ENCODE measurements around the gene DDX10. TPM values are rescaled to one million over a fixed set of nuclear protein-coding genes. Genes with fewer than 3 reads are reported as not detected.
"Not testable (repeated sequence)": the region's sequence is repeated elsewhere in the genome, so short reads cannot be mapped to it uniquely, and the experiment has no call there.

Gene DDX10
- total RNA-seq, 1 donor = 20.3 TPM

- no peak for DNase-seq (ENCODE audit: low read depth)
- no peak for TF ChIP-seq CTCF (IDR thresholded peaks at IDR 0.05; ENCODE audit: insufficient read depth, low read depth, low read length)
- no peak overlapping the region for H3K4me3 ChIP-seq (ENCODE audit: low read depth, low read length)
These were observed 109.3 kb downstream of the DDX10 start for GRCh38 chr11:108774037-108774730.

- TF ChIP-seq CTCF (IDR thresholded peaks at IDR 0.05; ENCODE audit: insufficient read depth, low read depth, low read length) = no peak
- DNase-seq (ENCODE audit: low read depth) = no peak
- no peak overlapping the region for H3K4me3 ChIP-seq (ENCODE audit: low read depth, low read length)
These were observed 110.5 kb downstream of the DDX10 start for GRCh38 chr11:108775324-108775723.

GRCh38 chr11:108779147-108779546 is 114.3 kb downstream of the DDX10 start:
- not testable (repeated sequence) for DNase-seq (ENCODE audit: low read depth); H3K4me3 ChIP-seq (ENCODE audit: low read depth, low read length)

GRCh38 chr11:108780119-108780518 is 115.2 kb downstream of the DDX10 start:
- no peak for DNase-seq (ENCODE audit: low read depth)
- no peak for TF ChIP-seq CTCF (IDR thresholded peaks at IDR 0.05; ENCODE audit: insufficient read depth, low read depth, low read length)
- H3K4me3 ChIP-seq (ENCODE audit: low read depth, low read length) = no peak overlapping the region

- no peak for TF ChIP-seq CTCF (IDR thresholded peaks at IDR 0.05; ENCODE audit: insufficient read depth, low read depth, low read length)
These were observed 117.1 kb downstream of the DDX10 start for GRCh38 chr11:108781946-108782345.

GRCh38 chr11:108786281-108786990 is 121.6 kb downstream of the DDX10 start:
- peak; percentile 63 for DNase-seq (ENCODE audit: low read depth)
- no peak overlapping the region for H3K4me3 ChIP-seq (ENCODE audit: low read depth, low read length)
- no peak for TF ChIP-seq CTCF (IDR thresholded peaks at IDR 0.05; ENCODE audit: insufficient read depth, low read depth, low read length)

More at GRCh38 chr11:108781946-108782345, 117.1 kb downstream of the DDX10 start:
- H3K4me3 ChIP-seq (ENCODE audit: low read depth, low read length) = no peak overlapping the region
- no peak for DNase-seq (ENCODE audit: low read depth)

- no peak for TF ChIP-seq CTCF (IDR thresholded peaks at IDR 0.05; ENCODE audit: insufficient read depth, low read depth, low read length)
- H3K4me3 ChIP-seq (ENCODE audit: low read depth, low read length) = no peak overlapping the region
These were observed 122.2 kb downstream of the DDX10 start for GRCh38 chr11:108787105-108787504.

More at GRCh38 chr11:108787105-108787504, 122.2 kb downstream of the DDX10 start:
- no peak for DNase-seq (ENCODE audit: low read depth)
